Stimulated activated CD8-positive, alpha-beta memory T cell treated with anti-CD3 and anti-CD28 coated beads, Interleukin-2, amount 100 ng/mL, for 48 hours (primary cell): ENCODE data around the gene SMIM10L1.

Experiments
- DNase-seq, 2 donors: peaks; one replicate each; pipeline ENCODE4 v3.0.0-alpha.2; 2020; ENCODE audit warnings: low read depth in 2 of 2

Gene SMIM10L1

GRCh38 chr12:11186837-11187236, 15.8 kb downstream of the SMIM10L1 start, which contains the start of gene TAS2R42:
Gene TAS2R42 (minus strand): TSS chr12:11186937. CDS start chr12:11186937, 0 bp downstream.
- DNase-seq: no peak

- no peak for DNase-seq
Observed at GRCh38 chr12:11202811-11203210, 31.8 kb downstream of the SMIM10L1 start.

GRCh38 chr12:11204173-11204572, 33.2 kb downstream of the SMIM10L1 start:
- DNase-seq: no peak

- DNase-seq: no peak
Observed at GRCh38 chr12:11209113-11209512, 38.1 kb downstream of the SMIM10L1 start.
